Spleen (tissue), 11 donors: Measurements from ENCODE around the gene ARL13B. TPM values are rescaled to one million over a fixed set of nuclear protein-coding genes. Genes with fewer than 3 reads are reported as not detected.
"Not testable (repeated sequence)": the region's sequence is repeated elsewhere in the genome, so short reads cannot be mapped to it uniquely, and the experiment has no call there.

ENCODE experiments used
- DNase-seq: peaks from one replicate; pipeline ENCODE4 v3.0.0-alpha.2; 2020
- H3K27ac ChIP-seq, 8 donors: fragments of 200-600 bp; sonication (generic) in 7 of 8; 1 replicate in 4 of 8; 2 replicates in 4 of 8; pipeline versions ENCODE4 v1.5.0 to v1.8.0; 2016 to 2021; ENCODE audit warnings: inconsistent platforms in 4 of 8, mild to moderate bottlenecking in 4 of 8, moderate library complexity in 1 of 8
- H3K27me3 ChIP-seq, 7 donors: fragments of 200-600 bp; sonication (generic) in 6 of 7; replicated peaks in 1 of 7; 1 replicate in 4 of 7; 2 replicates in 3 of 7; pipeline versions ENCODE4 v1.5.0 to v1.8.0; 2016 to 2021; ENCODE audit warnings: inconsistent platforms in 3 of 7, mild to moderate bottlenecking in 1 of 7
- H3K36me3 ChIP-seq, 6 donors: fragments of 200-600 bp; sonication (generic) in 5 of 6; 1 replicate in 4 of 6; 2 replicates in 2 of 6; pipeline versions ENCODE4 v1.5.0 to v1.8.0; 2016 to 2021; ENCODE audit warnings: inconsistent platforms in 2 of 6
- H3K4me1 ChIP-seq, 6 donors: fragments of 200-600 bp; sonication (generic) in 5 of 6; 1 replicate in 3 of 6; 2 replicates in 3 of 6; pipeline versions ENCODE4 v1.5.0 to v1.8.0; 2016 to 2021; ENCODE audit warnings: inconsistent platforms in 3 of 6
- H3K4me3 ChIP-seq, 8 donors: fragments of 200-600 bp; sonication (generic) in 7 of 8; 1 replicate in 4 of 8; 2 replicates in 4 of 8; pipeline versions ENCODE4 v1.5.0 to v1.8.0; 2016 to 2021; ENCODE audit warnings: inconsistent platforms in 4 of 8, mild to moderate bottlenecking in 4 of 8, moderate library complexity in 2 of 8
- H3K9me3 ChIP-seq, 8 donors: fragments of 200-600 bp; sonication (generic) in 7 of 8; 1 replicate in 4 of 8; 2 replicates in 4 of 8; pipeline versions ENCODE4 v1.5.0 to v1.8.0; 2016 to 2021; ENCODE audit warnings: inconsistent platforms in 4 of 8
- CTCF ChIP-seq, 11 experiments: fragments of 200-600 bp in 7 of 11; fragments of 450-650 bp in 4 of 11; sonication (generic) in 4 of 11; IDR thresholded peaks in 8 of 11; conservative IDR thresholded peaks in 3 of 11; 1 replicate in 7 of 11; 2 replicates in 4 of 11; pipeline versions ENCODE4 v1.4.0 to v1.8.0; 2016 to 2021; ENCODE audit warnings: antibody characterized with exemption in 11 of 11, inconsistent platforms in 4 of 11, mild to moderate bottlenecking in 1 of 11
- POLR2A ChIP-seq, 3 donors: fragments of 450-650 bp; IDR thresholded peaks; one replicate each; pipeline ENCODE4 v1.5.1; 2017; ENCODE audit warnings: antibody characterized with exemption in 3 of 3, mild to moderate bottlenecking in 1 of 3
- POLR2AphosphoS5 ChIP-seq, 3 donors: sonication (generic); formaldehyde crosslinking; IDR thresholded peaks; one replicate each; pipeline ENCODE4 v1.5.1; 2017; ENCODE audit warnings: antibody characterized with exemption in 3 of 3
- WGBS, 5 donors: extraction: QIAGEN DNeasy Blood & Tissue Kit in 3 of 5; methylation state at CpG; one replicate each; pipeline versions ENCODE4 v1.1.5 to v1.1.7; 2013 to 2018; 5-methylcytosine and 5-hydroxymethylcytosine counted together
- intact Hi-C: fragments of 100-400 bp; cut with DNase I; formaldehyde crosslinking; loops from one replicate; pipeline ENCODE4 v1.15.0; 2023; ENCODE audit warnings: low total_unique reads
- polyA plus RNA-seq, 3 donors: library from polyadenylated mRNA; stranded (reverse); fragments of 200-250 nt; gene quantifications; one replicate each; pipeline ENCODE4 v1.2.1, GENCODE V29; 2013
- total RNA-seq, 7 donors: library from RNA; depleted of rRNA in 3 of 7; stranded (reverse); fragments of >200 nt in 3 of 7; fragmentation: NEBNext Ultra II Directional in 4 of 7; extraction: Animal tissue kit (Norgen Biotek cat#: 25700) in 4 of 7; gene quantifications; one replicate each; pipeline versions ENCODE4 v1.1.0 to v1.2.1, GENCODE V29; 2016 to 2021
- donor health status: healthy with polysubstance abuse.
- donor health status: DM: no; HTN: no; CAD: no; lungs with moderate emphysema.
- donor health status: DM: no; HTN: no; CAD: no.
- donor health status: Bipolar disorder and iron deficiency.
- donor health status: healthy.
- donor health status: DM: no; HTN: no; CAD: no.
- donor health status: DM: yes; HTN: yes; CAD: no.

Gene ARL13B
- total and polyA plus RNA-seq, 10 donors = 3.0 to 15.7 (median 9.5) TPM

GRCh38 chr3:94043285-94043684 is 63.3 kb downstream of the ARL13B start:
- Histone ChIP-seq H3K27ac (no peak overlapping the region), H3K4me3 (no peak overlapping the region), H3K9me3 (peaks cover 0 to 12% (median 0%) of the 10 kb centered on the region in 8 donors), H3K4me1 (no peaks in the 10 kb centered on the region), H3K27me3 (no peaks in the 10 kb centered on the region), H3K36me3 (peaks cover 0 to 31% (median 9%) of the 10 kb centered on the region in 6 donors)
- TF ChIP-seq POLR2AphosphoS5 (IDR thresholded peaks at IDR 0.05) = no peak
- TF ChIP-seq POLR2A (IDR thresholded peaks at IDR 0.05) = no peak
- TF ChIP-seq CTCF (IDR thresholded peaks at IDR 0.05 in 8 of 11, conservative IDR thresholded peaks at IDR 0.05 in 3 of 11) = no peak
- intact Hi-C loops = no loop called here
- DNase-seq = no peak
- 86 to 96% (median 95%) methylated on average over 1 of the region's 1 CpG for WGBS, 5 donors

- Histone ChIP-seq H3K9me3 (peaks cover 0 to 12% (median 0%) of the 10 kb centered on the region in 8 donors), H3K36me3 (peaks cover 0 to 26% (median 9%) of the 10 kb centered on the region in 6 donors)
- H3K27me3 ChIP-seq, H3K27ac ChIP-seq, H3K4me1 ChIP-seq, DNase-seq, intact Hi-C loops, H3K4me3 ChIP-seq: not testable (repeated sequence)
- WGBS, 5 donors = 93 to 98% (median 97%) methylated on average over 48 to 61 of the region's 61 CpGs
These were observed 64.4 kb downstream of the ARL13B start for GRCh38 chr3:94044100-94044936.

- no peaks in the 10 kb centered on the region for H3K4me1 ChIP-seq
- H3K9me3 ChIP-seq = peaks cover 0 to 12% (median 0%) of the 10 kb centered on the region in 8 donors
- H3K36me3 ChIP-seq = peaks cover 0 to 28% (median 9%) of the 10 kb centered on the region in 6 donors
- no peak overlapping the region for H3K27ac ChIP-seq
- 95 to 98% (median 97%) methylated on average over 2 of the region's 2 CpGs for WGBS, 5 donors
- no peaks in the 10 kb centered on the region for H3K27me3 ChIP-seq
- no peak overlapping the region for H3K4me3 ChIP-seq
- DNase-seq = no peak
- intact Hi-C loops = no loop called here
- TF ChIP-seq POLR2AphosphoS5 (IDR thresholded peaks at IDR 0.05) = no peak
- TF ChIP-seq POLR2A (IDR thresholded peaks at IDR 0.05) = no peak
- TF ChIP-seq CTCF (IDR thresholded peaks at IDR 0.05 in 8 of 11, conservative IDR thresholded peaks at IDR 0.05 in 3 of 11) = no peak
These were observed 66.6 kb downstream of the ARL13B start for GRCh38 chr3:94046533-94046932.

- intact Hi-C loops = no loop called here
- no peak for DNase-seq
- Histone ChIP-seq H3K27ac (no peak overlapping the region), H3K9me3 (peaks cover 0 to 5% (median 0%) of the 10 kb centered on the region in 8 donors), H3K4me3 (no peak overlapping the region), H3K27me3 (no peaks in the 10 kb centered on the region), H3K4me1 (no peaks in the 10 kb centered on the region), H3K36me3 (peaks cover 0 to 25% (median 6%) of the 10 kb centered on the region in 6 donors)
- WGBS, 5 donors = 69 to 95% (median 80%) methylated on average over 2 of the region's 2 CpGs
- TF ChIP-seq CTCF (IDR thresholded peaks at IDR 0.05 in 8 of 11, conservative IDR thresholded peaks at IDR 0.05 in 3 of 11) = no peak
- no peak for TF ChIP-seq POLR2AphosphoS5 (IDR thresholded peaks at IDR 0.05)
- TF ChIP-seq POLR2A (IDR thresholded peaks at IDR 0.05) = no peak
These were observed 69.3 kb downstream of the ARL13B start for GRCh38 chr3:94049267-94049666.
